EL (cell line): Measurements from ENCODE around the gene COQ9.

Source experiments
- DNase-seq: peaks from one replicate; pipeline ENCODE4 v3.0.0-alpha.2; 2016

Gene COQ9

GRCh38 chr16:57473176-57473840 is 26.0 kb downstream of the COQ9 start:
- DNase-seq = no peak

- no peak for DNase-seq
These were observed 26.6 kb downstream of the COQ9 start for GRCh38 chr16:57473906-57474305.

- no peak for DNase-seq
These were observed 27.7 kb downstream of the COQ9 start for GRCh38 chr16:57474671-57475661.

GRCh38 chr16:57475711-57476339 is 28.5 kb downstream of the COQ9 start:
- DNase-seq = peak; percentile 35

GRCh38 chr16:57476546-57477410 is 29.5 kb downstream of the COQ9 start:
- no peak for DNase-seq

- DNase-seq = no peak
These were observed 30.4 kb downstream of the COQ9 start for GRCh38 chr16:57477531-57478202.

GRCh38 chr16:57478396-57479204 is 31.3 kb downstream of the COQ9 start:
- DNase-seq = no peak

- DNase-seq = peak; percentile 81
These were observed 32.1 kb downstream of the COQ9 start for GRCh38 chr16:57479205-57479975.

GRCh38 chr16:57479976-57480753 is 32.9 kb downstream of the COQ9 start:
- DNase-seq = peak; percentile 79

GRCh38 chr16:57480754-57481230 is 33.5 kb downstream of the COQ9 start:
- no peak for DNase-seq

- no peak for DNase-seq
These were observed 34.1 kb downstream of the COQ9 start for GRCh38 chr16:57481421-57481820.

GRCh38 chr16:57482845-57483545 is 35.7 kb downstream of the COQ9 start:
- no peak for DNase-seq

GRCh38 chr16:57483725-57484514 is 36.6 kb downstream of the COQ9 start:
- no peak for DNase-seq

- DNase-seq = no peak
These were observed 37.3 kb downstream of the COQ9 start for GRCh38 chr16:57484515-57485005.

- no peak for DNase-seq
These were observed 38.0 kb downstream of the COQ9 start for GRCh38 chr16:57485091-57485915.
